ENCODE measurements around the gene REPS1.

DNA sequence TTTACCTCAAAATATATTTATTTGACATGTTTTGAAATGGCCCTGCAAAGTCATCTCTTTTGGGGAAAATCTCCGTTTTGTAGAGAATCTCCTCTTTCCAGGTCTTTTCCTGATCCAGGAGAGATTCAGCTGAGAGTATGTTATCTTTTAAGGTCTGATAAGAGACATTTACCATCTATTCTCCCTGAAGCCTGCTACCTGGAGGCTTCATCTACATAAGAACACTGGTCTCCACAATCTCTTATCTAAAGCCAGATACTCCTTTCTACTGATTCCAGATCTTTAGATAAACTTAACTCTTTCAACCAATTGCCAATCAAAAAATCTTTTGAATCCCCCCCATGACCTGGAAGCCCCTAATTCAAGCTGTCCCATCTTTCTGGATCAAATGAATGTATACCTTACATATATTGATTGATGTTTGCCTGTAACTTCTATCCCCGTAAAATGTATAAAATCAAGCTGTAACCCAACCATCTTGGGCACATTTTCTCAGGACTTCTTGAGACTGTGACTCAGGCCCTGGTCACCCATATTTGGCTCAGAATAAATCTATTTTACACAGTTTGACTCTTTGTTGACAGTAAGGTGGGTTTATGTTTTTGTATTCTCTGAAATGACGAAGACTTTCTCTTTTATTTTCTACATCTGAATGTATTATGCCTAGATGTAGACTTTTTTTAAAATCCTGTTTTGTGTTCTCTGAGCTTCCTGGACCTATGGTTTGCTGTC is 96.6 kb downstream of the REPS1 start:
- TF ChIP-seq, protein P1, sequence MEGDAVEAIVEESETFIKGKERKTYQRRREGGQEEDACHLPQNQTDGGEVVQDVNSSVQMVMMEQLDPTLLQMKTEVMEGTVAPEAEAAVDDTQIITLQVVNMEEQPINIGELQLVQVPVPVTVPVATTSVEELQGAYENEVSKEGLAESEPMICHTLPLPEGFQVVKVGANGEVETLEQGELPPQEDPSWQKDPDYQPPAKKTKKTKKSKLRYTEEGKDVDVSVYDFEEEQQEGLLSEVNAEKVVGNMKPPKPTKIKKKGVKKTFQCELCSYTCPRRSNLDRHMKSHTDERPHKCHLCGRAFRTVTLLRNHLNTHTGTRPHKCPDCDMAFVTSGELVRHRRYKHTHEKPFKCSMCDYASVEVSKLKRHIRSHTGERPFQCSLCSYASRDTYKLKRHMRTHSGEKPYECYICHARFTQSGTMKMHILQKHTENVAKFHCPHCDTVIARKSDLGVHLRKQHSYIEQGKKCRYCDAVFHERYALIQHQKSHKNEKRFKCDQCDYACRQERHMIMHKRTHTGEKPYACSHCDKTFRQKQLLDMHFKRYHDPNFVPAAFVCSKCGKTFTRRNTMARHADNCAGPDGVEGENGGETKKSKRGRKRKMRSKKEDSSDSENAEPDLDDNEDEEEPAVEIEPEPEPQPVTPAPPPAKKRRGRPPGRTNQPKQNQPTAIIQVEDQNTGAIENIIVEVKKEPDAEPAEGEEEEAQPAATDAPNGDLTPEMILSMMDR (IDR thresholded peaks at IDR 0.05 in 4 of 5, conservative IDR thresholded peaks at IDR 0.05 in 1 of 5): no peak
- no peak for TF ChIP-seq POLR2A (IDR thresholded peaks at IDR 0.05)

Data from gastrocnemius medialis (tissue), 4 donors.